Mesothelial cell of epicardium (in vitro differentiated cells): ENCODE results near the gene MSH3. TPM values are rescaled to one million over a fixed set of nuclear protein-coding genes. Genes with fewer than 3 reads are reported as not detected.

Experiments
- DNase-seq, 2 experiments: peaks; one replicate each; pipeline ENCODE4 v3.0.0; 2021; ENCODE audit warnings: low spot score in 2 of 2; ENCODE audit not compliant: unreplicated experiment in 2 of 2
- H3K27ac Mint-ChIP-seq: 2 replicates; pipeline ENCODE4 v1.8.0; 2021; ENCODE audit warnings: mixed read lengths
- H3K27me3 Mint-ChIP-seq: 2 replicates; pipeline ENCODE4 v1.8.0; 2021; ENCODE audit warnings: low read depth, mixed read lengths
- H3K36me3 Mint-ChIP-seq: 2 replicates; pipeline ENCODE4 v1.8.0; 2021; ENCODE audit warnings: mixed read lengths
- H3K4me1 Mint-ChIP-seq: 2 replicates; pipeline ENCODE4 v1.8.0; 2021; ENCODE audit warnings: mixed read lengths
- H3K4me3 Mint-ChIP-seq: 2 replicates; pipeline ENCODE4 v1.8.0; 2021; ENCODE audit warnings: mild to moderate bottlenecking, moderate library complexity, mixed read lengths
- H3K9me3 Mint-ChIP-seq: 2 replicates; pipeline ENCODE4 v1.8.0; 2021; ENCODE audit warnings: mixed read lengths
- CTCF ChIP-seq: fragments of 200-600 bp; sonication (generic); IDR thresholded peaks from one replicate; pipeline ENCODE4 v1.5.0; 2021; ENCODE audit warnings: antibody characterized with exemption; ENCODE audit not compliant: unreplicated experiment
- total RNA-seq: library from RNA; stranded (reverse); gene quantifications from 3 replicates; pipeline ENCODE4 v1.2.1, GENCODE V29; 2021

Gene MSH3
- total RNA-seq, 1 donor from 2014 or later: 18.4 TPM

GRCh38 chr5:80703291-80703690 is 48.8 kb downstream of the MSH3 start:
- no peak for DNase-seq
- H3K27ac Mint-ChIP-seq: no peak overlapping the region
- H3K4me1 Mint-ChIP-seq: peaks cover 14% of the 10 kb centered on the region

GRCh38 chr5:80703747-80704146 is 49.3 kb downstream of the MSH3 start:
- Mint-ChIP-seq H3K9me3 (no peaks in the 10 kb centered on the region), H3K27ac (no peak overlapping the region), H3K4me3 (no peak overlapping the region), H3K27me3 (no peaks in the 10 kb centered on the region), H3K36me3 (peaks cover 18% of the 10 kb centered on the region), H3K4me1 (peaks cover 14% of the 10 kb centered on the region)
- DNase-seq: no peak
- no peak for TF ChIP-seq CTCF

More at GRCh38 chr5:80703291-80703690, 48.8 kb downstream of the MSH3 start:
- Mint-ChIP-seq H3K9me3 (no peaks in the 10 kb centered on the region), H3K27me3 (no peaks in the 10 kb centered on the region), H3K36me3 (peaks cover 20% of the 10 kb centered on the region), H3K4me3 (no peak overlapping the region)
- no peak for TF ChIP-seq CTCF

- Mint-ChIP-seq H3K36me3 (peaks cover 18% of the 10 kb centered on the region), H3K4me1 (peaks cover 14% of the 10 kb centered on the region), H3K27me3 (no peaks in the 10 kb centered on the region), H3K27ac (no peak overlapping the region), H3K4me3 (no peak overlapping the region), H3K9me3 (no peaks in the 10 kb centered on the region)
- TF ChIP-seq CTCF: no peak
- no peak for DNase-seq
These were observed 49.8 kb downstream of the MSH3 start for GRCh38 chr5:80704221-80704620.

- no peak for TF ChIP-seq CTCF
- Mint-ChIP-seq H3K27me3 (no peaks in the 10 kb centered on the region), H3K4me1 (peaks cover 14% of the 10 kb centered on the region), H3K4me3 (no peak overlapping the region), H3K36me3 (peaks cover 21% of the 10 kb centered on the region), H3K27ac (no peak overlapping the region), H3K9me3 (no peaks in the 10 kb centered on the region)
- DNase-seq: no peak
These were observed 50.8 kb downstream of the MSH3 start for GRCh38 chr5:80705216-80705769.

- Mint-ChIP-seq H3K36me3 (peaks cover 21% of the 10 kb centered on the region), H3K27ac (no peak overlapping the region), H3K27me3 (no peaks in the 10 kb centered on the region), H3K4me3 (no peak overlapping the region), H3K9me3 (no peaks in the 10 kb centered on the region), H3K4me1 (peaks cover 14% of the 10 kb centered on the region)
- no peak for TF ChIP-seq CTCF
- no peak for DNase-seq
These were observed 51.3 kb downstream of the MSH3 start for GRCh38 chr5:80705801-80706200.

- no peaks in the 10 kb centered on the region for H3K9me3 Mint-ChIP-seq
- H3K36me3 Mint-ChIP-seq: peaks cover 21% of the 10 kb centered on the region
- H3K27me3 Mint-ChIP-seq: no peaks in the 10 kb centered on the region
- H3K27ac Mint-ChIP-seq: no peak overlapping the region
- DNase-seq: no peak
- no peak for TF ChIP-seq CTCF
- H3K4me1 Mint-ChIP-seq: peaks cover 8% of the 10 kb centered on the region
- H3K4me3 Mint-ChIP-seq: no peak overlapping the region
These were observed 52.5 kb downstream of the MSH3 start for GRCh38 chr5:80706835-80707447.
